WTC11 (cell line): ENCODE results near the gene SPI1.

Experiments used
- USF1 ChIP-seq: sonication (generic); formaldehyde crosslinking; IDR thresholded peaks from 2 replicates; pipeline ENCODE4 v1.8.0; 2022; ENCODE audit warnings: mild to moderate bottlenecking, missing genetic modification reagents
- TF ChIP-seq, protein P1 (sequence below): fragments of 200-600 bp; IDR thresholded peaks from 2 replicates; pipeline ENCODE4 v1.8.0; 2022; ENCODE audit warnings: antibody characterized with exemption
- TF ChIP-seq, protein P2 (sequence below): sonication (generic); formaldehyde crosslinking; IDR thresholded peaks from 2 replicates; pipeline ENCODE4 v1.8.1; 2022; ENCODE audit warnings: low read depth, missing genetic modification reagents, borderline replicate concordance
- TF ChIP-seq, protein P3 (sequence below): sonication (generic); formaldehyde crosslinking; IDR thresholded peaks from 2 replicates; pipeline ENCODE4 v1.8.0; 2022; ENCODE audit warnings: mild to moderate bottlenecking, missing genetic modification reagents

DNA sequence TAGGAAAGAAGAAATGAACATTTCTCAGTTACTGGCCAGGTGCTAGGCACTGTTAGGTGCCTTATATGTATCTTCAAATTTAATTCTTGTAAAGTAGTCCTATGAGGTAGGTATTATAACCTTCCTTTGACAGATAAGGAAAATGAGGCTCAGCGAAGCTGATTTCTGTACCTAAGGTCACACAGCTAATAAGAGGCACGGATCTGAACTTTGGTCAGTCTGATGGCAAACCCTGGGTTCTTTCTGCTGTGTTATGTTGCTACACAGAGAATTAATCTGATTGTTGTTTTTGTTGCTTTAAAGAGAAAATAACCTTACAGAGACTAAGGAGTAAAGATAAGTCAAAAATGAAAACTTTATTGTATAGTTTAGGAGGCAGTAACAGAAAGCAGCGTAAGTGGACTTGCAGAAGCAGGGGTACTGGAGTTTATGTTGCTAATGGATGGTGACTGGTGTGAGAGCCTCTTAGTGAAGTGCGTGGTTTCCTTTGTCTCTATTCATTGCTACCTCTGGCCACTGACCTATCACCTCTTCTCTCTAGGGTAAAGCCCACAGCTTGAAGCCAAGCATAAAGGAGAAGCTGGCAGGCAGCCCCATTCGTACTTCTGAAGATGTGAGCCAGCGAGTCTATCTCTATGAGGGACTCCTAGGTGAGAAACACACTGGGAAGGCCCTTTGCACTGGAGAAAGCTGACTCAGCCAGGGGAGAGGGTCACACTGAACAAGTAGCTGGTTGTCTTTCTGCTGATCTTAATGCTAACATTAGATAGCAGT, 70.1 kb downstream of the SPI1 start:
- TF ChIP-seq, protein P1, sequence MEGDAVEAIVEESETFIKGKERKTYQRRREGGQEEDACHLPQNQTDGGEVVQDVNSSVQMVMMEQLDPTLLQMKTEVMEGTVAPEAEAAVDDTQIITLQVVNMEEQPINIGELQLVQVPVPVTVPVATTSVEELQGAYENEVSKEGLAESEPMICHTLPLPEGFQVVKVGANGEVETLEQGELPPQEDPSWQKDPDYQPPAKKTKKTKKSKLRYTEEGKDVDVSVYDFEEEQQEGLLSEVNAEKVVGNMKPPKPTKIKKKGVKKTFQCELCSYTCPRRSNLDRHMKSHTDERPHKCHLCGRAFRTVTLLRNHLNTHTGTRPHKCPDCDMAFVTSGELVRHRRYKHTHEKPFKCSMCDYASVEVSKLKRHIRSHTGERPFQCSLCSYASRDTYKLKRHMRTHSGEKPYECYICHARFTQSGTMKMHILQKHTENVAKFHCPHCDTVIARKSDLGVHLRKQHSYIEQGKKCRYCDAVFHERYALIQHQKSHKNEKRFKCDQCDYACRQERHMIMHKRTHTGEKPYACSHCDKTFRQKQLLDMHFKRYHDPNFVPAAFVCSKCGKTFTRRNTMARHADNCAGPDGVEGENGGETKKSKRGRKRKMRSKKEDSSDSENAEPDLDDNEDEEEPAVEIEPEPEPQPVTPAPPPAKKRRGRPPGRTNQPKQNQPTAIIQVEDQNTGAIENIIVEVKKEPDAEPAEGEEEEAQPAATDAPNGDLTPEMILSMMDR, result no peak
- TF ChIP-seq, protein P2, sequence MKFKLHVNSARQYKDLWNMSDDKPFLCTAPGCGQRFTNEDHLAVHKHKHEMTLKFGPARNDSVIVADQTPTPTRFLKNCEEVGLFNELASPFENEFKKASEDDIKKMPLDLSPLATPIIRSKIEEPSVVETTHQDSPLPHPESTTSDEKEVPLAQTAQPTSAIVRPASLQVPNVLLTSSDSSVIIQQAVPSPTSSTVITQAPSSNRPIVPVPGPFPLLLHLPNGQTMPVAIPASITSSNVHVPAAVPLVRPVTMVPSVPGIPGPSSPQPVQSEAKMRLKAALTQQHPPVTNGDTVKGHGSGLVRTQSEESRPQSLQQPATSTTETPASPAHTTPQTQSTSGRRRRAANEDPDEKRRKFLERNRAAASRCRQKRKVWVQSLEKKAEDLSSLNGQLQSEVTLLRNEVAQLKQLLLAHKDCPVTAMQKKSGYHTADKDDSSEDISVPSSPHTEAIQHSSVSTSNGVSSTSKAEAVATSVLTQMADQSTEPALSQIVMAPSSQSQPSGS (CRISPR knock-in tag), result no peak
- no peak for TF ChIP-seq USF1 (CRISPR knock-in tag)
- TF ChIP-seq, protein P3, sequence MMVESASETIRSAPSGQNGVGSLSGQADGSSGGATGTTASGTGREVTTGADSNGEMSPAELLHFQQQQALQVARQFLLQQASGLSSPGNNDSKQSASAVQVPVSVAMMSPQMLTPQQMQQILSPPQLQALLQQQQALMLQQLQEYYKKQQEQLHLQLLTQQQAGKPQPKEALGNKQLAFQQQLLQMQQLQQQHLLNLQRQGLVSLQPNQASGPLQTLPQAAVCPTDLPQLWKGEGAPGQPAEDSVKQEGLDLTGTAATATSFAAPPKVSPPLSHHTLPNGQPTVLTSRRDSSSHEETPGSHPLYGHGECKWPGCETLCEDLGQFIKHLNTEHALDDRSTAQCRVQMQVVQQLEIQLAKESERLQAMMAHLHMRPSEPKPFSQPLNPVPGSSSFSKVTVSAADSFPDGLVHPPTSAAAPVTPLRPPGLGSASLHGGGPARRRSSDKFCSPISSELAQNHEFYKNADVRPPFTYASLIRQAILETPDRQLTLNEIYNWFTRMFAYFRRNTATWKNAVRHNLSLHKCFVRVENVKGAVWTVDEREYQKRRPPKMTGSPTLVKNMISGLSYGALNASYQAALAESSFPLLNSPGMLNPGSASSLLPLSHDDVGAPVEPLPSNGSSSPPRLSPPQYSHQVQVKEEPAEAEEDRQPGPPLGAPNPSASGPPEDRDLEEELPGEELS (CRISPR knock-in tag), result no peak
